ENCODE data around the gene SDK1. TPM values are rescaled to one million over a fixed set of nuclear protein-coding genes. Genes with fewer than 3 reads are reported as not detected.

The SDK1 gene
- total and polyA plus RNA-seq, 12 donors: 1.0 to 5.3 (median 3.2) TPM

DNA sequence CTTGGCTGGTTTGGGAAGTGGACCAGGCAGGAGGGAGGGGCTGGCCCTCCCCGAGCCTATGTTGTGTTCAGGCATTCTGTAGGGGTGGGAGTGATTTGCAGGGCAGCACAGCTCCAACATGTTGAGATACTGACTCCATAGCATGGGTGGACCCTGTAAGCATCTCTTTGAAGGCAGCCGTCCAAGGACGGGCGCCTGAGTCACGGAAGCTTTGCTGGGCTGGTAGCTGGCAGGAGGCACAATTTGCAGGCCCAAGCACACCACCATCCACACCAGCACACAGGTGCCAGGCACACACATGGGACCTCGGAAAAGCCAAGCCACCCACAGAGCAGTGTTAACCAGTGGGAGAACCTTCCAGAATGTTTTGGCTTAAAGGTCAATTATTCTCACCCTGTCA lies 875.9 kb downstream of the SDK1 start:
- Histone ChIP-seq H3K4me1 (peaks cover 0 to 3% (median 0%) of the 10 kb centered on the region in 9 donors), H3K27me3 (no peaks in the 10 kb centered on the region), H3K9me3 (no peaks in the 10 kb centered on the region), H3K4me3 (no peak overlapping the region), H3K27ac (no peak overlapping the region), H3K36me3 (no peaks in the 10 kb centered on the region)
- DNase-seq (no peak), ATAC-seq (no peak)
- intact Hi-C loops (cut with DNase I): no loop called here
- TF ChIP-seq, protein P1, sequence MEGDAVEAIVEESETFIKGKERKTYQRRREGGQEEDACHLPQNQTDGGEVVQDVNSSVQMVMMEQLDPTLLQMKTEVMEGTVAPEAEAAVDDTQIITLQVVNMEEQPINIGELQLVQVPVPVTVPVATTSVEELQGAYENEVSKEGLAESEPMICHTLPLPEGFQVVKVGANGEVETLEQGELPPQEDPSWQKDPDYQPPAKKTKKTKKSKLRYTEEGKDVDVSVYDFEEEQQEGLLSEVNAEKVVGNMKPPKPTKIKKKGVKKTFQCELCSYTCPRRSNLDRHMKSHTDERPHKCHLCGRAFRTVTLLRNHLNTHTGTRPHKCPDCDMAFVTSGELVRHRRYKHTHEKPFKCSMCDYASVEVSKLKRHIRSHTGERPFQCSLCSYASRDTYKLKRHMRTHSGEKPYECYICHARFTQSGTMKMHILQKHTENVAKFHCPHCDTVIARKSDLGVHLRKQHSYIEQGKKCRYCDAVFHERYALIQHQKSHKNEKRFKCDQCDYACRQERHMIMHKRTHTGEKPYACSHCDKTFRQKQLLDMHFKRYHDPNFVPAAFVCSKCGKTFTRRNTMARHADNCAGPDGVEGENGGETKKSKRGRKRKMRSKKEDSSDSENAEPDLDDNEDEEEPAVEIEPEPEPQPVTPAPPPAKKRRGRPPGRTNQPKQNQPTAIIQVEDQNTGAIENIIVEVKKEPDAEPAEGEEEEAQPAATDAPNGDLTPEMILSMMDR (IDR thresholded peaks at IDR 0.05): no peak
- WGBS, 2 donors: 87 to 93% methylated on average over 6 of the region's 6 CpGs

DNA sequence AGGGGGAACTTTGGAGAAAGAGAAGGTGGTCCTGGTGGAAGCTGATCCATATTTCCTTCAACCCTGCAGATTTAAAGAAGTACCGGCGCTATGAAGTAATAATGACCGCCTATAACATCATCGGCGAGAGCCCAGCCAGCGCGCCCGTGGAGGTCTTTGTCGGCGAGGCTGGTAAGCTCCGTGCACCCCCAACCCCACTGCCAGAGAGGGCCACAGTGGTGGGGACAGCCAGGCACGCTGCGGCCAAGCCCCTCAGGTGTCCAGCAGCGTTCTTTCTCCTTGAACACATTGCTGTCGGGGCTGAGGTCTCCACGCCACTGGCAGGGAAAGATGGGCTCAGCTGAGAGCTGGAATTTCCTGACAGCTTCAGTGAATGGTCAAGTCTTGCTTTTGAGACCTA lies 877.4 kb downstream of the SDK1 start:
- intact Hi-C loops (cut with DNase I): no loop called here
- Histone ChIP-seq H3K36me3 (no peaks in the 10 kb centered on the region), H3K27me3 (no peaks in the 10 kb centered on the region), H3K4me3 (no peak overlapping the region), H3K9me3 (no peaks in the 10 kb centered on the region), H3K27ac (no peak overlapping the region), H3K4me1 (peaks cover 0 to 3% (median 0%) of the 10 kb centered on the region in 9 donors)
- DNase-seq: no peak
- WGBS, 2 donors: 96 to 98% methylated on average over 16 of the region's 16 CpGs
- ATAC-seq: no peak
- TF ChIP-seq, protein P1 (IDR thresholded peaks at IDR 0.05): no peak

DNA sequence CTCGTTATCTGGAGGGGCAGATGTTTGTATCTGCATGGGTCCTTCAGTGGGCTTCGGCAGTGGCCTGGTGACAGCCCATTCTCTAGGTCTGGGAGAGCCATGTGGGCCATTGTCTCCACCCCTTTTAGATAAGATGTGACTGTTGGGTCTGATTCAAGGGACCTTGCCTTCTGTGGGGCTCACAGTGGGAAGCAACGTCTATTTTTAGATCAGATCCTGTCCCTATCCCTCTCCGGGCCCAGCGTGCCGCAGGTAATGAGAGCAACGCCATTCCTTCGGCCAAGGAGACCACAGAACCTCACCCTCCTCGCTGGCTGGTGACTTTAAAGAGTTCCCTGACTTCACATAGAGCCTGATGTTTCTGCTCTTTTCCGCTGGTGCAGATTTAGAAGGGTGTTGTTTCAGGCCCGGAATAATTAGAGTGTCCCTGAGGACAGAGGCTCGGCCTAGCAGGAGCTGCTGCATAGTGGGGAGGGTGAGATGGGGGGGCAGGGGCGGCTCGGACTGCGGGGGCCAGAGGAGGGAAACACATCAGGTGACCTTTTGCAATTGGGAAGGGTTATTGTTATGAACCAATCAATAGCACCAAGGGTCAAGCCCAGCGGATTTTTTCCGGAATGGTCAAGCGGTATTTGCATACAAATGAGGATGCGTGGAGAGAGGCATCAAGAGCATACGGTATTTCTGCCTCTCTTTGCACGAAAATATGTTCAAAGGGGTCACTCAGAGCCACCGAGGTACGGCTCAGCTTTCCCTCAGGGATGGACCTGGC lies 878.0 kb downstream of the SDK1 start:
- Histone ChIP-seq H3K9me3 (no peaks in the 10 kb centered on the region), H3K27me3 (no peaks in the 10 kb centered on the region), H3K36me3 (no peaks in the 10 kb centered on the region), H3K4me3 (no peak overlapping the region), H3K4me1 (peaks cover 0 to 3% (median 0%) of the 10 kb centered on the region in 9 donors), H3K27ac (no peak overlapping the region)
- WGBS, 2 donors: 67 to 70% methylated on average over 23 of the region's 23 CpGs
- ATAC-seq (peak in 6 of 8 donors; percentile 35 to 68 (median 49)), DNase-seq (no peak)
- TF ChIP-seq, protein P1 (IDR thresholded peaks at IDR 0.05): no peak
- intact Hi-C loops (cut with DNase I): no loop called here

DNA sequence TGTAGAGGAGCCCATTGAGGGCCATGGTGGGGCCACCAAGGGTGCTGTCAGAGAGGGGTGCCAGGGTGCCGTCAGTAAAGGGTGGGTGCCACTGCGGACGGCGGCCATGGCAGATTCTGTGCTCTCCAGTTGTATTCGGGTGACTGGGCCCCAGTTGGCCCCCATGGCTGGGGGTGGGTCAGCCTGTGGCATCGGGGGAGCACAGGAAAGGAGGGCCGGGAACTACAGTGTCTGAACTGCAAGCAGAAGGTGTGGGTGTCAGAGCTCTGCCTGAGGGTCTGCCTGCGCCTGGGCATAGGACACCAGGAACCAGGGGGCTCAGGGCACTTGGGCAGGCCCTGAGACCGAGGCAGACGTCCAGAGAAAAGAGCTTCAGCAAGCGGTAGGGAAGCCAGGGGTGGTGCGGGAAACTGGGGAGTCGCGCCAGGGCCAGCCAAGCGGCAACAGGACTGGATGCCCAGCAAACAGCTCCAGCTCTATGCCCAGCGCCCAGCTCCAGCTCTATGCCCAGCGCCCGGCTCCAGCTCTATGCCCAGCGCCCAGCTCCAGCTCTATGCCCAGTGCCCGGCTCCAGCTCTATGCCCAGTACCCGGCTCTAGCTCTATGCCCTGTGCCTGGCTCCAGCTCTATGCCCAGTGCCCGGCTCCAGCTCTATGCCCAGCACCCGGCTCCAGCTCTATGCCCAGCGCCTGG lies 878.8 kb downstream of the SDK1 start:
- Histone ChIP-seq H3K27me3 (no peaks in the 10 kb centered on the region), H3K4me1 (peaks cover 0 to 3% (median 0%) of the 10 kb centered on the region in 9 donors), H3K27ac (no peak overlapping the region), H3K9me3 (no peaks in the 10 kb centered on the region), H3K36me3 (no peaks in the 10 kb centered on the region), H3K4me3 (no peak overlapping the region)
- DNase-seq (no peak), ATAC-seq (no peak)
- TF ChIP-seq, protein P1 (IDR thresholded peaks at IDR 0.05): no peak
- WGBS, 2 donors: 94 to 95% methylated on average over 23 to 24 of the region's 24 CpGs
- intact Hi-C loops (cut with DNase I): no loop called here

All from heart right ventricle (tissue), 16 donors.